Measurements from ENCODE around the gene PTPN1.
"Not testable (repeated sequence)": the region's sequence is repeated elsewhere in the genome, so short reads cannot be mapped to it uniquely, and the experiment has no call there.

Gene PTPN1

GRCh38 chr20:50607850-50608749 lies 97.9 kb downstream of the PTPN1 start:
- no peak overlapping the region for H3K4me3 ChIP-seq (ENCODE audit: low read length)
- no peak for TF ChIP-seq ZNF274 (IDR thresholded peaks at IDR 0.05; ENCODE audit: low read depth, low read length)

GRCh38 chr20:50608750-50609104 lies 98.5 kb downstream of the PTPN1 start:
- H3K4me3 ChIP-seq (ENCODE audit: low read length), result no peak overlapping the region
- no peak for TF ChIP-seq ZNF274 (IDR thresholded peaks at IDR 0.05; ENCODE audit: low read depth, low read length)

GRCh38 chr20:50609438-50609989 lies 99.3 kb downstream of the PTPN1 start:
- no peak overlapping the region for H3K4me3 ChIP-seq (ENCODE audit: low read length)
- TF ChIP-seq ZNF274 (IDR thresholded peaks at IDR 0.05; ENCODE audit: low read depth, low read length), result no peak

- H3K4me3 ChIP-seq (ENCODE audit: low read length), result no peak overlapping the region
Measured at GRCh38 chr20:50610212-50610718, 100.1 kb downstream of the PTPN1 start.

GRCh38 chr20:50611128-50611810 lies 101.1 kb downstream of the PTPN1 start:
- no peak overlapping the region for H3K4me3 ChIP-seq (ENCODE audit: low read length)
- TF ChIP-seq ZNF274 (IDR thresholded peaks at IDR 0.05; ENCODE audit: low read depth, low read length), result no peak

More at GRCh38 chr20:50610212-50610718, 100.1 kb downstream of the PTPN1 start:
- no peak for TF ChIP-seq ZNF274 (IDR thresholded peaks at IDR 0.05; ENCODE audit: low read depth, low read length)

GRCh38 chr20:50613438-50614169 lies 103.4 kb downstream of the PTPN1 start:
- no peak for TF ChIP-seq ZNF274 (IDR thresholded peaks at IDR 0.05; ENCODE audit: low read depth, low read length)
- H3K4me3 ChIP-seq (ENCODE audit: low read length), result no peak overlapping the region

GRCh38 chr20:50615407-50615806 lies 105.2 kb downstream of the PTPN1 start:
- TF ChIP-seq ZNF274 (IDR thresholded peaks at IDR 0.05; ENCODE audit: low read depth, low read length), result no peak
- H3K4me3 ChIP-seq (ENCODE audit: low read length), result no peak overlapping the region

- no peak for TF ChIP-seq ZNF274 (IDR thresholded peaks at IDR 0.05; ENCODE audit: low read depth, low read length)
- H3K4me3 ChIP-seq (ENCODE audit: low read length), result no peak overlapping the region
Measured at GRCh38 chr20:50617022-50617421, 106.8 kb downstream of the PTPN1 start.

GRCh38 chr20:50618537-50618936 lies 108.4 kb downstream of the PTPN1 start:
- no peak overlapping the region for H3K4me3 ChIP-seq (ENCODE audit: low read length)
- TF ChIP-seq ZNF274 (IDR thresholded peaks at IDR 0.05; ENCODE audit: low read depth, low read length), result no peak

GRCh38 chr20:50620459-50620858 lies 110.3 kb downstream of the PTPN1 start:
- H3K4me3 ChIP-seq (ENCODE audit: low read length), result not testable (repeated sequence)

- H3K4me3 ChIP-seq (ENCODE audit: low read length), result no peak overlapping the region
- TF ChIP-seq ZNF274 (IDR thresholded peaks at IDR 0.05; ENCODE audit: low read depth, low read length), result no peak
Measured at GRCh38 chr20:50621068-50621665, 111.0 kb downstream of the PTPN1 start.

- no peak overlapping the region for H3K4me3 ChIP-seq (ENCODE audit: low read length)
- no peak for TF ChIP-seq ZNF274 (IDR thresholded peaks at IDR 0.05; ENCODE audit: low read depth, low read length)
Measured at GRCh38 chr20:50624351-50625016, 114.3 kb downstream of the PTPN1 start.

GRCh38 chr20:50625986-50626677 lies 115.9 kb downstream of the PTPN1 start:
- no peak for TF ChIP-seq ZNF274 (IDR thresholded peaks at IDR 0.05; ENCODE audit: low read depth, low read length)
- no peak overlapping the region for H3K4me3 ChIP-seq (ENCODE audit: low read length)
